Measurements from ENCODE around the gene PLEKHA8. TPM values are rescaled to one million over a fixed set of nuclear protein-coding genes. Genes with fewer than 3 reads are reported as not detected.

The PLEKHA8 gene
- total RNA-seq, 6 experiments from 2014 or later: 9.1 to 10.1 (median 9.6) TPM

DNA sequence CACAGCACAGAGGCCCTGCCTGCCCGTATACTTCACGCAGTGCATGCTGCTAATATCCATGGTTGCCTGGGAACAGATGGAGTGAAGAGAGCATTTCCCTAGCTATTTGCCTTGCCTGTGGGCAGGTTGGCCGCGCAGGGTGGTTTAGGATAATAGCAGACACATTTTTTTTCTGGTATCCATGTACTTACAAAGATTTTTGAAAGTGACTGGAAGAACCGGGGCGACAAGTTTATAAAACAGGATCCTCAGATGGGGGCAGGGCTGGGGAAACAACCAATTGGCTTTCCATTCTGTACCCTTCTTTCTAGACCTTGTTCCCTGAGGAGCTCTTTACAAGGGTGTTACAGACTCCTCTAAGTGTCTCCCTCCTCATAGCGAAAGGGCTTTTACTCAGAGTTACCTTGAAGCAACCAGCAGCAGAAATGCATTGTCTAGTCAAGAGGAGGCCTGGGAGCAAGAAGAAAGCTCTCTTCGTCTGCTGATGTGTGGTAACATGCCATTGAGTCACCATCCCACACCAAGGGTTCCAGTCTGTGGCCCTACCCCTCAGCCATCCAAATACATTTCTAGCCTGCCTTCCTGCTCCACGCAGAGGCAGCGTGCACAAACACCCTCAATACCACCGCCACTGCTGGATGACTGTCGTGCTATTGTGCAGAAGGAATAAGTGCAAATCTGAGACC lies 138.1 kb downstream of the PLEKHA8 start:
- no peaks in the 10 kb centered on the region for H3K36me3 Mint-ChIP-seq (ENCODE audit: low read depth)
- TF ChIP-seq, protein P1, sequence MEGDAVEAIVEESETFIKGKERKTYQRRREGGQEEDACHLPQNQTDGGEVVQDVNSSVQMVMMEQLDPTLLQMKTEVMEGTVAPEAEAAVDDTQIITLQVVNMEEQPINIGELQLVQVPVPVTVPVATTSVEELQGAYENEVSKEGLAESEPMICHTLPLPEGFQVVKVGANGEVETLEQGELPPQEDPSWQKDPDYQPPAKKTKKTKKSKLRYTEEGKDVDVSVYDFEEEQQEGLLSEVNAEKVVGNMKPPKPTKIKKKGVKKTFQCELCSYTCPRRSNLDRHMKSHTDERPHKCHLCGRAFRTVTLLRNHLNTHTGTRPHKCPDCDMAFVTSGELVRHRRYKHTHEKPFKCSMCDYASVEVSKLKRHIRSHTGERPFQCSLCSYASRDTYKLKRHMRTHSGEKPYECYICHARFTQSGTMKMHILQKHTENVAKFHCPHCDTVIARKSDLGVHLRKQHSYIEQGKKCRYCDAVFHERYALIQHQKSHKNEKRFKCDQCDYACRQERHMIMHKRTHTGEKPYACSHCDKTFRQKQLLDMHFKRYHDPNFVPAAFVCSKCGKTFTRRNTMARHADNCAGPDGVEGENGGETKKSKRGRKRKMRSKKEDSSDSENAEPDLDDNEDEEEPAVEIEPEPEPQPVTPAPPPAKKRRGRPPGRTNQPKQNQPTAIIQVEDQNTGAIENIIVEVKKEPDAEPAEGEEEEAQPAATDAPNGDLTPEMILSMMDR (IDR thresholded peaks at IDR 0.05): no peak
- DNase-seq: no peak
- H3K27me3 Mint-ChIP-seq (ENCODE audit: insufficient read depth): peaks cover 5% of the 10 kb centered on the region
- no peak overlapping the region for H3K27ac Mint-ChIP-seq
- H3K4me3 Mint-ChIP-seq: no peak overlapping the region
- peaks cover 58% of the 10 kb centered on the region for H3K4me1 Mint-ChIP-seq (ENCODE audit: low read depth)
- H3K9me3 Mint-ChIP-seq: no peaks in the 10 kb centered on the region

- no peaks in the 10 kb centered on the region for H3K9me3 Mint-ChIP-seq
- no peak overlapping the region for H3K4me3 Mint-ChIP-seq
- H3K27ac Mint-ChIP-seq: no peak overlapping the region
- H3K27me3 Mint-ChIP-seq (ENCODE audit: insufficient read depth): peaks cover 5% of the 10 kb centered on the region
- DNase-seq: no peak
- H3K4me1 Mint-ChIP-seq (ENCODE audit: low read depth): peaks cover 63% of the 10 kb centered on the region
- no peaks in the 10 kb centered on the region for H3K36me3 Mint-ChIP-seq (ENCODE audit: low read depth)
- TF ChIP-seq, protein P1 (IDR thresholded peaks at IDR 0.05): no peak
Observed at GRCh38 chr7:30166841-30167235, 138.6 kb downstream of the PLEKHA8 start.

- DNase-seq: no peak
- H3K9me3 Mint-ChIP-seq: no peaks in the 10 kb centered on the region
- TF ChIP-seq, protein P1 (IDR thresholded peaks at IDR 0.05): no peak
- H3K27ac Mint-ChIP-seq: no peak overlapping the region; the same call in 1 of the 2 replicates
- peaks cover 63% of the 10 kb centered on the region for H3K4me1 Mint-ChIP-seq (ENCODE audit: low read depth)
- no peaks in the 10 kb centered on the region for H3K36me3 Mint-ChIP-seq (ENCODE audit: low read depth)
- H3K4me3 Mint-ChIP-seq: no peak overlapping the region
- H3K27me3 Mint-ChIP-seq (ENCODE audit: insufficient read depth): peaks cover 2% of the 10 kb centered on the region
Observed at GRCh38 chr7:30167901-30168300, 139.7 kb downstream of the PLEKHA8 start.

GRCh38 chr7:30168835-30169573 lies 140.8 kb downstream of the PLEKHA8 start:
- H3K27ac Mint-ChIP-seq: peak overlapping the region; percentile 89
- peak overlapping the region; percentile 82 for H3K4me3 Mint-ChIP-seq
- H3K4me1 Mint-ChIP-seq (ENCODE audit: low read depth): peaks cover 65% of the 10 kb centered on the region
- H3K27me3 Mint-ChIP-seq (ENCODE audit: insufficient read depth): peaks cover 6% of the 10 kb centered on the region
- peak; percentile 94 for DNase-seq
- H3K36me3 Mint-ChIP-seq (ENCODE audit: low read depth): no peaks in the 10 kb centered on the region
- TF ChIP-seq, protein P1 (IDR thresholded peaks at IDR 0.05): peak; percentile 25; the same call in 1 of the 2 replicates
- H3K9me3 Mint-ChIP-seq: no peaks in the 10 kb centered on the region

DNA sequence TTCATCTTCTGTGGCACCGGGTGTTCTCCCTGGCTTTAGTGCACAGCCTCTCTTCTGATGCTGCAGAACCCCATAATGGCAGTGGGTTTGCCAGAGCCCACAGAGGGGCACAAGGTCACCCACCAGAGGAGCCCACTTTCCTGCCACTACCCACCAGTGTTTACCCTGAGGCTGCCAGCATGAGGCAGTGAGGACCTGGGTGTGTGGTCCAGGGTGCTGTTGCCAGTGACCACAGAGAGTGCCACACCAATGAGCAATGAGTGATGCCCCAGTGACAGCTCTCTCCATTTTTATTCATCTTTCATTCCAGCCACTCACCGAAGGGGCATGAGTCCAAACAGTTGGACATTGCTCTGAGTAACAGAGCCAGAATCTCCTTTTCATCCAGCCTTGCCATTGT lies 141.4 kb downstream of the PLEKHA8 start:
- no peaks in the 10 kb centered on the region for H3K36me3 Mint-ChIP-seq (ENCODE audit: low read depth)
- peak; percentile 63 for DNase-seq
- peak overlapping the region; percentile 89 for H3K27ac Mint-ChIP-seq
- H3K4me1 Mint-ChIP-seq (ENCODE audit: low read depth): peaks cover 64% of the 10 kb centered on the region
- TF ChIP-seq, protein P1 (IDR thresholded peaks at IDR 0.05): no peak
- H3K27me3 Mint-ChIP-seq (ENCODE audit: insufficient read depth): peaks cover 8% of the 10 kb centered on the region
- H3K4me3 Mint-ChIP-seq: peak overlapping the region; percentile 82
- no peaks in the 10 kb centered on the region for H3K9me3 Mint-ChIP-seq

Measured in HFFc6 (cell line).